ENCODE data around the gene RETREG3. TPM values are rescaled to one million over a fixed set of nuclear protein-coding genes. Genes with fewer than 3 reads are reported as not detected.

Gene RETREG3
- total RNA-seq, 1 experiment from 2014 or later = 38.5 TPM

GRCh38 chr17:42564815-42565522 lies 44.2 kb downstream of the RETREG3 start:
- no peak for ATAC-seq
- Histone ChIP-seq H4K20me1 (ENCODE audit: insufficient read depth) (no peaks in the 10 kb centered on the region), H3K79me2 (ENCODE audit: insufficient read depth, low read length) (peaks cover 55% of the 10 kb centered on the region), H3K36me3 (ENCODE audit: control insufficient read depth in 1 of 2, insufficient read depth in 2 of 2, low read length in 2 of 2) (peaks cover 23 to 44% of the 10 kb centered on the region in 2 experiments), H3K4me3 (replicated peaks in 1 of 2; ENCODE audit: low read depth in 1 of 2, low read length in 2 of 2) (no peak overlapping the region), H3K4me1 (ENCODE audit: control insufficient read depth in 1 of 2, insufficient read depth in 2 of 2, low read length in 2 of 2) (peaks cover 23 to 51% of the 10 kb centered on the region in 2 experiments), H3K27me3 (ENCODE audit: insufficient read depth, low read length) (no peaks in the 10 kb centered on the region), H3K9me3 (ENCODE audit: control insufficient read depth in 1 of 2, insufficient read depth in 1 of 2, low read depth in 1 of 2, low read length in 2 of 2) (no peaks in the 10 kb centered on the region), H3K4me2 (ENCODE audit: low read length) (no peak overlapping the region), H2AFZ (ENCODE audit: low read depth, low read length, poor library complexity, severe bottlenecking) (no peak overlapping the region), H3K9me2 (ENCODE audit: insufficient read depth) (no peaks in the 10 kb centered on the region), H3K27ac (ENCODE audit: low read depth, low read length) (peak overlapping the region; percentile 89; the same call in 1 of the 2 replicates), H3K9ac (ENCODE audit: low read length) (no peak overlapping the region)
- ChIA-PET POLR2A (no interaction called here), CTCF (no interaction called here), RAD21 (ENCODE audit: low non-redundant PET in 1 of 2, low total read pairs in 2 of 2, uncharacterized antibody in 2 of 2, unreplicated experiment in 2 of 2) (no interaction called here)
- DNase-seq (ENCODE audit: low read depth, low spot score) = no peak
- no peak for TF ChIP-seq JUND (IDR thresholded peaks at IDR 0.05)
- TF ChIP-seq ZFX (IDR thresholded peaks at IDR 0.05) = no peak
- no peak for TF ChIP-seq EZH2 (IDR thresholded peaks at IDR 0.05)
- no peak for TF ChIP-seq CTCF (IDR thresholded peaks at IDR 0.05 in 2 of 3, conservative IDR thresholded peaks at IDR 0.05 in 1 of 3; ENCODE audit: borderline replicate concordance in 1 of 3, insufficient read depth in 1 of 3, low read depth in 2 of 3, low read length in 2 of 3)
- no peak for TF ChIP-seq ATF3 (IDR thresholded peaks at IDR 0.05)
- BruUV-seq (replicated peaks) = no TSS peak
- intact Hi-C loops (cut with micrococcal nuclease) = no loop called here

- Histone ChIP-seq H4K20me1 (ENCODE audit: insufficient read depth) (no peaks in the 10 kb centered on the region), H3K27me3 (ENCODE audit: insufficient read depth, low read length) (no peaks in the 10 kb centered on the region), H3K9me2 (ENCODE audit: insufficient read depth) (no peaks in the 10 kb centered on the region), H3K4me1 (ENCODE audit: control insufficient read depth in 1 of 2, insufficient read depth in 2 of 2, low read length in 2 of 2) (peaks cover 30 to 58% of the 10 kb centered on the region in 2 experiments), H3K4me2 (ENCODE audit: low read length) (peak overlapping the region; percentile 99), H3K4me3 (replicated peaks in 1 of 2; ENCODE audit: low read depth in 1 of 2, low read length in 2 of 2) (peak overlapping the region; percentile 99 to 100), H3K27ac (ENCODE audit: low read depth, low read length) (peak overlapping the region; percentile 89), H3K36me3 (ENCODE audit: control insufficient read depth in 1 of 2, insufficient read depth in 2 of 2, low read length in 2 of 2) (peaks cover 15 to 33% of the 10 kb centered on the region in 2 experiments), H3K9ac (ENCODE audit: low read length) (peak overlapping the region; percentile 99), H3K9me3 (ENCODE audit: control insufficient read depth in 1 of 2, insufficient read depth in 1 of 2, low read depth in 1 of 2, low read length in 2 of 2) (no peaks in the 10 kb centered on the region), H2AFZ (ENCODE audit: low read depth, low read length, poor library complexity, severe bottlenecking) (no peak overlapping the region), H3K79me2 (ENCODE audit: insufficient read depth, low read length) (peaks cover 47% of the 10 kb centered on the region)
- intact Hi-C loops (cut with micrococcal nuclease) = no loop called here
- POLR2A ChIA-PET = no interaction called here
- no peak for DNase-seq (ENCODE audit: low read depth, low spot score)
- RAD21 ChIA-PET (ENCODE audit: low non-redundant PET in 1 of 2, low total read pairs in 2 of 2, uncharacterized antibody in 2 of 2, unreplicated experiment in 2 of 2) = no interaction called here
- CTCF ChIA-PET = no interaction called here
- ATAC-seq = no peak
- no TSS peak for BruUV-seq (replicated peaks)
- no peak for TF ChIP-seq JUND (IDR thresholded peaks at IDR 0.05)
- no peak for TF ChIP-seq TCF7L2 (IDR thresholded peaks at IDR 0.05; ENCODE audit: borderline replicate concordance, extremely low read depth, insufficient read depth, insufficient read length)
- no peak for TF ChIP-seq EGR1 (IDR thresholded peaks at IDR 0.05; ENCODE audit: low read depth)
- no peak for TF ChIP-seq POLR2A (IDR thresholded peaks at IDR 0.05; ENCODE audit: borderline replicate concordance, extremely low read depth, insufficient read depth, insufficient read length)
- no peak for TF ChIP-seq ZBTB33 (IDR thresholded peaks at IDR 0.05; ENCODE audit: extremely low read depth, insufficient replicate concordance, low read length)
- TF ChIP-seq CTCF (IDR thresholded peaks at IDR 0.05 in 2 of 3, conservative IDR thresholded peaks at IDR 0.05 in 1 of 3; ENCODE audit: borderline replicate concordance in 1 of 3, insufficient read depth in 1 of 3, low read depth in 2 of 3, low read length in 2 of 3) = no peak
- no peak for TF ChIP-seq POLR2AphosphoS5 (IDR thresholded peaks at IDR 0.05; ENCODE audit: low read depth, low read length)
- no peak for TF ChIP-seq SIN3A (IDR thresholded peaks at IDR 0.05; ENCODE audit: low read depth)
- no peak for TF ChIP-seq FOSL1 (IDR thresholded peaks at IDR 0.05; ENCODE audit: low read depth)
These were observed 45.2 kb downstream of the RETREG3 start for GRCh38 chr17:42563950-42564349.
